CMK (cell line): Measurements from ENCODE around the gene RHEBL1.

Experiments used
- DNase-seq: peaks from one replicate; pipeline ENCODE4 v3.0.0-alpha.2; 2010; ENCODE audit warnings: low read depth

The RHEBL1 gene

GRCh38 chr12:49054524-49054923, 15.3 kb downstream of the RHEBL1 start:
- DNase-seq = no peak

DNA sequence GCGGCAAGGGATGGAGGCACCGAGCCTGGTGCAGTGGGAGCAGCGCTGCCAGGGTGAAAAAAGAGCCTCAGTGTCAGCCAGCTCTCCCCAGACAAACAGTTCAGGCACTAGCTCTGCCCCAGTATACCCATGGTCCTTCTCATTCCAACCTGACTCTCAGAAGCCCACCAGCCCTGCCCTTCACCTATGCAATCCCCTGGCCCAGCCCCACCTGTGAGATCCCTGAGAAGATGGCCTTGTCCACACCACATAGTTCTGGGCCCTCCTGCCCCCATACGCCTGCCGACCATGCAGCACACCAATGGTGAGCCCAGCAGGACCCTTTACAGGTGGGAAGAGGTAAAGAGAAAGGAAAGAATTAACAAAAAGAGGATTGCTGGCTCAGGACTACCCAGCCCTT, 15.7 kb downstream of the RHEBL1 start:
- no peak for DNase-seq

- DNase-seq = no peak
Observed at GRCh38 chr12:49052451-49053208, 17.1 kb downstream of the RHEBL1 start.

DNA sequence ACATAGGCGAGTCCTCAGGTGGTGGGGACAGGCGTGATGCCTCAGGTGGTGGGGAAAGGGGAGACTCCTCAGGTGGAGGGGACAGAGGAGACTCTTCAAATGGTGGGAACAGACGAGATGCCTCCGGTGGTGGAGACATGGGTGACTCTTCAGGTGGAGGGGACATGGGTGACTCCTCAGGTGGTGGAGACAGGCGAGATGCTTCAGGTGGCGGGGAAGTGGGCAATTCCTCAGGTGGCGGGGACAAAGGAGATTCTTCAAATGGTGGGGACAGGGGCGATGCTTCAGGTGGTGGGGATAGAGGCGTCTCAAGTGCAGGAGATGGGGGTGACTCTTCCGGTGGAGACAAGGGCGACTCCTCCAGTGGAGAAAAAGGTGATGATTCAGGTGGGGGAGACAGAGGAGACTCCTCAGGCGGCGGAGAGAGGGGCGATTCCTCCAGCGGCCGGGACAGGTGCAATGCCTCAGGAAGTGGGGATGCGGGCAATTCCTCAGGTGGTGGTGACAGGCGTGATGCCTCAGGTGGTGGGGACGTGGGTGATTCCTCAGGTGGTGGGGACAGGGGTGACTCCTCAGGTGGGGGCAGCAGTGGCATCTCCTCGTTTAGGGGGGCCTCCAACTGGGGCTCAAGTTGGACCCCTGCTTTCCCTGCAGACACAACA, 17.9 kb downstream of the RHEBL1 start:
- no peak for DNase-seq

DNA sequence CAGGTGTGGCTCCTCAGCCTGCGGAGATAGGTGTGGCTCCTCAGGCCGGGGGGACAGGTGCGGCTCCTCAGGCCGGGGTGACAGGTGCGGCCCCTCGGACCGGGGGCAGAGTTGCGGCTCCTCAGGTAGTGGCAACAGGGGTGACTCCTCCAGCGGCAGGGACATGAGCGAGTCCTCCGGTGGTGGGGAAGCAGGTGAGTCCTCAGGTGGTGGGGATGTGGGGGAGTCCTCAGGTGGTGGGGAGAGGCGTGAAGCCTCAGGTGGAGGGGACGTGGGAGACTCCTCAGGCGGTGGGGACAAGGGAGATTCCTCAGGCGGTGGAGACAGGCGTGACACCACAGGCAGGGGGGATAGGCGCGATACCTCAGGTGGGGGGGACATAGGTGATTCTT, 18.4 kb downstream of the RHEBL1 start:
- no peak for DNase-seq

GRCh38 chr12:49050507-49051372, 19.0 kb downstream of the RHEBL1 start:
- no peak for DNase-seq

DNA sequence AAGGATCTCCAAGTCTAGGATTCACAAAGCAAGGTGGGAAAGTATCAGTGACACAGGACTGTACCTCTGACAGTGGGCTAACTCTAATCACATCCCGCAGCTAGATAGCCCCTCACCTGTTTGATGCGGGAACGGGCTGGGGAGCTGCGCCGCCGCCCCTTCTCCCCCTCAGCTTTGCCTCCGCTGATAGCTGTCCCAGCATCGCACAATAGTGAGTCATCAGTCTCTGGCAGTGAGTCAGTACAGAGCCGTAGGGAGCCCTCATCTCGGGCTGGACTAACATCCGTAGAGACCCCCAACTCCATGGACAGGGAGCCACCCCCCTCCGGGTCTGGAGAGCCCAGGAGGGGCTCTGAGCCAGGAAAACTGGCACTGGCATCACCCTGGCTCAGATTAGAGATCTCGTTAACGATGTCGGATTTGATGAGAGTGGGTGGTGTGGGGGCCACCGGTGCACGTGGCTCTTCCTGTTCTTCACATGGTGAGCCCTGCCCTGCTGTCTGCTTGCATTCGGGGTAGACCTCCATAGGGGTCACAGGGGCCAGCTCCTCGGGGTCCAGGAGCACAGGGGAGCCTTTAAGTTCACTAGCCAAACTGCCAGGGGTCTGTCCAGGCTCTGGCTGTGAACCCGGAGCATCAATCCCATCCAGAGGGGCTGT, 20.1 kb downstream of the RHEBL1 start:
- DNase-seq = no peak

DNA sequence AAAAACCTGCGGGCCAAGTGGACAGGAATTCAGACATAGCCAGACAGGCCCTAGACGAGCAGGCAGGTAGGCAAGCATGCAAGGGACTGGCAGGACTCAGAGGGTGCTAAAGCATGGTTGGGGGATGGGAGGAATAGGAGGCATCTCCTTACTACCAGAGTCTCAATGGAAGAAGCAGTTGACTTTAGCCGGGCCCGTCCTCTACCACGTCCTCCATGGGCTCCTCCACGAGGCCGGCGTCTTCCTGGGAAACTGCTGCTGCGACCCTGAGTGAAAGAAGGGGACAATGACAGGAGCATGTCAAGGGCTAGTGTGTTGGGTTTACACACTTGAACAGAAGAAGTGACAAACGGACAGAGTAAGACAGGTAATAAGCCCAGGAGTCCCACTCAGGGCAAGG, 20.8 kb downstream of the RHEBL1 start:
- no peak for DNase-seq

GRCh38 chr12:49046129-49046895, 23.5 kb downstream of the RHEBL1 start:
- no peak for DNase-seq

- no peak for DNase-seq
Observed at GRCh38 chr12:49044660-49045059, 25.1 kb downstream of the RHEBL1 start.

DNA sequence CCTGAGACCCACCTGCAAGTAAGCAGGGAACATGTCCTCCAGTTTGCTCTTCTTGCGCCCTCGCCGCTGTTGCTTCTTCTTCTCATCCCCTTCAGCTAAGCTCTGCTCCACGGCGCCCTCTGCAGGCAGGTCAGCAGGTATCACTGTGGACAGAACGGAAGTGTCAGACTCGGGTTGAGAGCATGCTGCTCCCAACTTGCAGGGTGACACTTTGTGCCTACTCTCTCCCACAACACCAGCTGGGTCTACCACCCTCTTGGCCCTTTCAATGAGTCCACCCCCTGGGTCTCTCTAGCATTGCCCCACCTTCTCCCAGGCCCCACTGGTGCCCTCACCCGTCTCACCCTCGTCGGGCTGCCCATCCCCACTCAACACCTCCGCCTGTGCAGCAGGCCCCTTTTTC, 25.9 kb downstream of the RHEBL1 start:
- DNase-seq = peak; percentile 52

- no peak for DNase-seq
Observed at GRCh38 chr12:49043241-49043640, 26.5 kb downstream of the RHEBL1 start.

- DNase-seq = no peak
Observed at GRCh38 chr12:49041881-49042484, 27.8 kb downstream of the RHEBL1 start.

GRCh38 chr12:49041036-49041880, 28.5 kb downstream of the RHEBL1 start:
- no peak for DNase-seq

GRCh38 chr12:49040364-49040855, 29.4 kb downstream of the RHEBL1 start:
- DNase-seq = no peak

GRCh38 chr12:49039421-49040363, 30.1 kb downstream of the RHEBL1 start:
- DNase-seq = no peak

GRCh38 chr12:49038291-49038955, 31.4 kb downstream of the RHEBL1 start:
- DNase-seq = no peak

DNA sequence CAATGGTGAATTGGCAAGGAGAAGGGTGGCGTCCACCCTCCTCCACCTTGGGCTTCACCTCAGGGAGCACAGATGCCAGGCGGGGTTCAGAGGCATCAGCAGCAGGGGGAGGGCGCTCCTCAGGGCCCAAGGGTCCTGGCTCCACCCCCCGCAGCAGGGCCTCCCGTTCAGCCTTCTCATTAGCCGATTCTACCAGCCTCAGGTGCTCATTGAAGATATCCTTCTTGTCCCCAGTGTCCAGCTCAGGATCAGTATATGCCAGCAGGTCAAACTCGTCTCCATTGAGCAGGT, 31.9 kb downstream of the RHEBL1 start:
- DNase-seq = no peak
